AG20443 (cell line): Measurements from ENCODE around the gene CEACAM18.
"Not testable (repeated sequence)": the region's sequence is repeated elsewhere in the genome, so short reads cannot be mapped to it uniquely, and the experiment has no call there.

Experiments used
- DNase-seq: peaks from one replicate; pipeline ENCODE4 v3.0.0; 2012; ENCODE audit warnings: low spot score, mixed read lengths

The CEACAM18 gene

GRCh38 chr19:51493776-51494175, 15.4 kb downstream of the CEACAM18 start:
- no peak for DNase-seq

DNA sequence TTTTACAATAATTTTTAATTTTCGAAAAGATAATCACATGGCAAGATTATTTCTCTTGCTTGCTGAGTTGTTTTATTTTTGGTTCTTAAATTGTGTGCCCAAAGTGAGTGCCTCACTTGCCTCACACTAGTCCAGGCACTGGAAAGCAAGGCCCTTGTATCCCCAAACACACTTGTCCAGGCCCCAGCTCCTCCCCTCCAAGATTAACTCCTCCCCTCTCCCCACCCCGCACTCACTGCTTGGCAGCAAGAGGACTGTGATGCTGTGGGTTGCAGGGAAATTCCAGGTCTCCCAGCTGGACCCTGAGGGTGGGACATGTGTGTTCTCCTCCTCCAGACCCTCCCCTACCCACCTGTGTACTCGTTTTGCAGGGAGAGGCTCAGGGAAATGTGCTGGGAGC, 19.3 kb downstream of the CEACAM18 start:
- no peak for DNase-seq

DNA sequence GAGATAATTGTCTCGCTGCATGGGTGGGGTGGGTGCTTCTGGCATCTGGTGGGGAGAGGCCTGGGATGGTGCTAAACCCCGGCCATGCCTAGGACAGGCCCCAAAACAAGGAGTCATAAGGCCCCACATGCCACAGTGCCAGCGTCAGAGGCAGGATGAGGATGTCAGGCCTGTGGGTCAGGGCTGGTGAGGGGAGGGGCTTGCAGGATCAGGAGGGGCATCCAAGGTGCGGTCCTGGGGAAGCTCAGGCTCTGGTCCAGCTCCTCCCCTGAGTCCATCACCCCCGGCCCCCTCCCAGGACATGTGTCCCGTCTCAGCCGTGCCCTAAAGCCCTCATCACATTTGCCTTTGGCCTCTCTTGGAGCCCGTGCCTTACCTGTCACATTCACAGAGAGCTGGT, 22.6 kb downstream of the CEACAM18 start:
- not testable (repeated sequence) for DNase-seq

DNA sequence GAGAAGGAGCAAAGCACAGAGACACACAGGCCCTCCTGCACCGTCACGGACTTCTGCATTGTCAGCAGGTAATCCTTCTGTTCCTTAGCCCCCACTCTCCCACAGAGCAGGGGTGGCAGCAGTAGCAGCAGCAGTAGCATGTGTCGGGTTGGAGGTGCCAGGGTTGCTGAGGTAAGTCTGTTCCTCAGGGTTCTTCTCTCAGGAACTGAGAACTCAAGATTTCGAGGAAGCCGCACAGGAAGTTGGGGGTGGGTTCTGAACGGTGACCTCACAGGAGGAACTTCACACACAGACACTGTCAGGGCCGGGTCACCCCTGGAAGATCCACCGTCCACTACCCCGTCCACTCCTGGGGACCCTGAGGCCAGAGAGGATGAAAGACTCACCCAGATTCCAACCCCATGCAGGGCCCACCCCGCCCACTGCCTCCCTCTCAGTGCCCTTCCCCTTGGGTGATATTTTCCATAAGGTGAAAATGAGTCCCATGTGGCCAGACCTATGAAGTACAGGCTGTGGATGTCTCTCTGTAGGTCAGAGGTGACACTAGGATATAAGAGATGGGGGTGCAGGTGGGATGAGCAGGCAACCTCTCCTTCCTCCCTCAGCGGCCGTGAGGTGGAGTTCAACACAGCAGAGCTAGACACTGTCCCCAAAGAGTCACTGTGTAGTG, 23.4 kb downstream of the CEACAM18 start, which contains the start of gene SIGLEC12:
Gene SIGLEC12, minus strand, starts transcription at position 207 of the 670 bp plus-strand sequence. Its CDS starts 67 bp downstream, at position 140.
- DNase-seq, result no peak

DNA sequence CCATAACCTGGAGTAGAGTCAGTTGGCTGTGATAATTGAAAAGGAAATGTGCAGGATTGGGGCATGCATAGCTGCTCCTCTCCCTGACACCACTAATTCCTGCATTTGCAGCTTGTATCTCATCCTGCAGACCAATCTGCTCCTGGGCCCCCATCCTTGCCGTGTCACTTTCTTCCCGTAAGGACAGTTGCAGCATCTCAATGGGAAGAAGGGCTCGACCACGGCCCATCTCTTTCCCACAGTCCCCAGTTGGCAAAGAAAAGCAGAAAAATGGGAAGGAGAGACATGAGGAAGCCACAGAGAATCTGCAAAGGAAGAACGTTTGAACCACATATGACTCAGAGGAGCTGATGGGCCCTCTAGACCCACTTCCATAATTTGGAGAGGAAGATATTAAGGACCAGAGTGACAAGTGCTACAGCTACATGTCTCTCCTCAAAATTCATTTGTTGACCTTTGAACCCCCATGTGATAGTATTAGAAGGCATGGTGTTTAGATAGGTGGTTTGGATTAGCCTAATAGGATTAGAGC, 25.0 kb downstream of the CEACAM18 start:
- DNase-seq, result no peak

GRCh38 chr19:51503896-51504295, 25.6 kb downstream of the CEACAM18 start:
- no peak for DNase-seq

GRCh38 chr19:51505904-51506303, 27.6 kb downstream of the CEACAM18 start:
- DNase-seq, result no peak

DNA sequence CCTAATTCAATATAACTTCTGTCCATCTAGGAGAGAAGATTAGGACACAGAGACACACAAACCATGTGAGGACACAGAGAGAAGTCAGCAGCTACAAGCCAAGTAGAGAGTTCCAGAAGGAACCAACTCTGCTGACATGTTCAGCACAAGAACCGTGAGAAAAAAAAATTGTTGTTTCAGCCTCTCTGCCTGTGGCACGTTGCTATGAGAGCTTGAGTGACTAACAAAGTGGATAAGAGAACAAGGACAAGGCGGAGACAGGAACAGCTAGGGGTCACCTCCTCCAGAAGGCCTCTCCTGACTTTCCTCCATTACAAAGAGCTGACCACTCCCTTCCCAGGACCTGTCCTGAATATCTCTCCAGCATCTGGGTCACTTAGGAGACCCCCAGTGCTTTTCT, 28.9 kb downstream of the CEACAM18 start:
- DNase-seq, result no peak

DNA sequence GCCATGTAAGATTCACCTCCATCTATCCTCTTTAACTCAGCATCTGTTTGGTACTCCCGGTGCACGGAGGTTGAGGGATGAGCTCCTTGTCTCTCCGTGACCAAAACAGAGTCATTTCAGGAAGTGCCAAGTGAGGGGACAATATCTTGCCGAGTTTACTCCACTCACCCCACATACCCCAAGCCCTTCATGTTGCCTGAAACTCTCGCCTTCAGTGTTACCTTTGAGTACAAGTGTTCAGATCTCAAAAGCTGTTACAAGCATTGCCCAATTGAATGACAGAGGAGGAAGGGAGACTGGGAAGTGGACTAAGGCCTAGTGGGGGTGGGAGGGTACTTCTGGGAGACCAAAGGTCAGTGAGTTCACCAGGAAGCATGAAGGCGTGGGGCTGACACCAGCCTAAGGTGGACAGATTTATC, 29.3 kb downstream of the CEACAM18 start:
- no peak for DNase-seq

DNA sequence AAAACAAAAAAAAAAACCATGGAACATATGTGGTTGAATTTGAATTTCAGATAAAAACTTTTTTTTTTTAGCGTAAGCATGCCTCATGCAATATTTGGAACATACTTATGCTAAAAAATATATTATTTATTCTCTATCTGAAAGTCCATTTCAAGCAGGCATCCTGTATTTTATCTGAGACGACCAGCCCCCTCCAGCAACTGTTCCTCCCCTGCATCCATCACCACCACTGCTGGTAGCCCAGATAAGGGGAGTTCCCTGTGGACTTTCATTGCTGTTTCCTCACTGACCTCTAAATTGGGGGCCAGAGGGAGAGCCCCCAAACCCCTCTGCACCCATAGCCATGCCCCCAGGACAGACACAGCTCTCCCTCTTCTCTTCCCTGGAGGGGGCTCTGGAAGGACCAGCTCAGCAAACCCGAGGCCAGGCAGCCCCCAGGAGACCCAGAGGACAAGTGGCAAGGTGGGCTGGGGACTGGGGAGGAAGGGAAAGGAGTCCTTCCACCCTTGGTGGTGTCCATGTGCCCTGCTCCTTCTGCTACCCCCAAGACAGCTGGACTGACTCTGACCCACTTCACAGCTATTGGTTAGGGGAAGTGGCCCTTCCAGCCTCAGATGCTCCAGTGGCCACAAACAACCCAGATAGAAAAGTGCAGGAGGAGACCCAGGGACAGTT, 29.9 kb downstream of the CEACAM18 start:
- no peak for DNase-seq

- no peak for DNase-seq
These were observed 31.7 kb downstream of the CEACAM18 start for GRCh38 chr19:51509823-51510660.

DNA sequence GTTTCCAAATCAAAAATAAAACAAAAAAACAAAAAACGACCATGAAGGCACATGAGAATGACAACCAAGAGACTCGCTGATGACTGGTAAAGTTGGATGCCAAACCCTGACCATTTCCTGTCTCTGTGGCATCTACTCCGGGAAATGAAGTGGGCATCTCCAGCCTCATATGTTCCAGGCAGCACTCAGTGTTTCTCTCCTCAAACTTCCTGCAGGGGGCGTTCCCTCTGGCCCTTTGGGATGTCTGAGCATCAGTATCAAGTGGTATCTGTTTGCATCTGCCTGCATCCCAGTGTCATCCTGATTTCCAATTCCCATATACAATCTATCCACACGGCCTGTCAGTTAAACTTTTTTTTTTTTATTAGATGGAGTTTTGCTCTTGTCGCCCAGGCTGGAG, 33.0 kb downstream of the CEACAM18 start:
- DNase-seq, result no peak

GRCh38 chr19:51513968-51514367, 35.6 kb downstream of the CEACAM18 start:
- no peak for DNase-seq

DNA sequence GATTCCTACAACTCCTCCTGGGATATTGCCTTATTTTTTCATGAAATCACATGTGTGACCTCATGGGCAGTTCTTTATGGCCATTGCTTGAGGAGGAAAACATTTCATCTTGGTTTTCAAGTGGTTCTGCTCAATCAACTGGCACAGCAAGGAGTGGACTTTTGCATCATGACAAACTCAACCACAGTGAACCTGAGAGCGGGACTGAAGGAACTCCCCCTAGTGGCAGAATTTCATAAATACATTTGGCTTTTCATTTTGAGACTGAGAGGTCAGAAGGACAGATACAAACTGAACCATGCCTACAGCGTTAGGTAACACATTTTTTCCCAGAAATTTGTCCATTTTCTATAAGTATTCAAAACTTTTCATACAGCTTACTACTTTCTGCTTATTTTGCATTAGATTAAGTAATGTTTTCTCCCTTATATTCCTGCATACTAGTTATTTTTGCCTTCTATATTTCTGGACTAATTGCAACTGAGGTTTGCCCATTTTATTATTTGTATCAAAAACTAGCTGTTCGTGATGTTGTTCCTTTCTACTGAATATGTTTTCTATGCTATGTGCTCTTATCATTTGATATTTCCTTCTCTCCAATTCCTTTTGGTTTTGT, 36.6 kb downstream of the CEACAM18 start:
- peak; percentile 71 for DNase-seq

DNA sequence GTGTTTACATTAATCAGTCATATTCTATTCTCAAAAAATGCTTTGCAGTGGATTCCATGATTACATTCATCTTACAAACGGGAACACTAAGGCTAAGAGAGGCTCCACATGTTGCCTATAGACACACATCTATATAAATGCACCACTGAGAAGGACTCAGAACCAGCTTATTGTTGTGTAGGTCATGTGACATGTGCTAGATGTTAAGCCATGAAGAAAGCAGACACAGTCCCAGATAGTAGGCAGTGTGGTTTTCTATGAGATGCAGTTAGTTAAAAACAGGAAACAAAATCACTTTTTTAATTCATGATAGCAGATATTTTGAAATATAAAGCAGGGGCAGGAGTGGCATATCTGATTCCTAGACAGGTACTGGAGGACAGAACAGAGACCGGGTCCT, 42.4 kb downstream of the CEACAM18 start:
- DNase-seq, result no peak

- DNase-seq, result no peak
These were observed 43.0 kb downstream of the CEACAM18 start for GRCh38 chr19:51521357-51521756.

DNA sequence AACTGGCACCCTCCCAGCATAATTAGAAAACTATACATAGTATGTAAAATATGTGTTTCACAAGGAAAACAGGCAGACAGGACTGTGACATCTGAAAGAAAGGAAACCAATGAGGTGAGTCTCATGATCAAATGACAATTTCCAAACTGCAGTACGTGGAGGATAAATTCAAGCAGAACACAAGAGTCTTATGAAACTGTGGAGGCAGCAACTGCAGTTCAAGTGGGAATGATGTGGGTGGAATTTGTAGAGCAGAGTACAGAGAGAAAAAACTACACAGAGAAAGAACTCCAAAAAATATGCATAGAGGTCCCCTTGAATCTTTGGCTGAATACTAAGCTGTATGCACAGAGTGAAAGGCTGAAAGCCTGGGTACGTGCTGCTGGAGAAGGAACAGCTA, 43.4 kb downstream of the CEACAM18 start:
- no peak for DNase-seq

GRCh38 chr19:51524666-51525264, 46.4 kb downstream of the CEACAM18 start:
- no peak for DNase-seq

DNA sequence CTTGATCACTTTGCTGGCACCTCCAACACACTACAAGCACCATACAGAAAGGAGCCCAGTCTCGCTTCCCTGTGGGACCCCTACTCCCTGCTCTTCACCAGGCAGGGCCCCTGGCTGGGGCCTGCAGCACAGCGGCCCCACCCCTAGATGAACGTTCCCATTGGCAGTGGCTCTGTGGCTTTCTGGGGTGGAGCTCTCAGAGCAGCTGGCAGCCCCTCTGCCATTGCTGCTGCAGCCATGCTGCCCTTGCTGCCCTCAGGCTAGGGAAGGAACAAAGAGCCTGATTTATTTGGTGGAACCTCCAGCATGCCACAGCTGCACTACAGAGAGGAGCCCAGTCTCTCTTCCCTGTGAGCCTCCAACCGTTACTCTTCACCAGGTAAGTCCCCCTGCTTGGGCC, 47.3 kb downstream of the CEACAM18 start:
- no peak for DNase-seq

GRCh38 chr19:51529301-51529700, 51.0 kb downstream of the CEACAM18 start:
- DNase-seq, result no peak

GRCh38 chr19:51530616-51531015, 52.3 kb downstream of the CEACAM18 start:
- no peak for DNase-seq
